GM21390 (cell line): Measurements from ENCODE around the gene GPR180.

Experiments used
- ATAC-seq: cut with Tn5 transposase; IDR thresholded peaks from one replicate; pipeline ENCODE4 v1.9.1; 2021; ENCODE audit not compliant: unreplicated experiment

Gene GPR180

DNA sequence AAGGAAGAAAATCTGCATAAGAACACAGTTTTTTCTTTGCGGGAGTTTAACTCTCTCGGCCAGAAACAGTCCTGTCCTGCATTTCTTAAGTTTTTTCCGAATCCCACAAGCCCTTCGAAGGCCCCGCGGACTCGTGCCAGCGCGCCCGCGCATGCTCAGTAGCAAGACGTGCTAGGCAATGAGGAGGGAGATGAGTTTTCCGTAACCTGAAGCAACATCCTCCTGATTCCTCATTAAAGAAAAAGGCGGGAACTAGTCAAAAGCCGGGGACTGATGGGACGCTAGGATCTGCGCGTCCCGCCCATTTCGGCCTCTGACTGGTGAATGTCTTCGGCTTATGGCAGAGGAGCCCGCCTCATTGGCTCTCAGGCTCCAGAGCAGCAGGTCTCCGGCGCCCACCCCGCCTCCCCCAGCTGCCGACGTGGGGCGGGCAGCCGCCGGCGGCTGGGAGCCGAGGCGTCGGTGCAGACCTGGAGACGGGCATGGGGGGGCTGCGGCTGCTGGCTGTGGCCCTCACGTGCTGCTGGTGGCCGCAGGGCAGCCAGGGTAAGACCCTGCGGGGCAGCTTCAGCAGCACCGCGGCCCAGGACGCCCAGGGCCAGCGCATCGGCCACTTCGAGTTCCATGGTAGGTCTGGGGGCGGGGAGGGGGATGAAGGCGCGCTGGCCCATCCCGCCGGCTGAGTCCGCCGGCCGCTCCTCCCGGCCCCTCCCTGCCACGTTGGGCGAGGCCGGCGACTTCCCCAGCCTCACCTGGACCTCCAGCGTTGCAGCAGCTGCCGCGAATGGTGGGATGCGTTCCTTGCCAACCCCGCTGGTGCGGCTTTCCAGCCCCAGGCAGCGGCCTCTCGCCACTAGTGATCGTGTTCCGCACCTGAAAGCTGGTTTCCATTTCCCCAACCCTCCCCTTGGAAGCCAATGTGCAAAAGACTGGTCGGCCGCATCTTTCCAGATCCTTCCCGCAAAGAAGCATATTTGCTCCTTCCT lies at the start of gene GPR180:
Gene GPR180 (plus strand): TSS at position 412 of the 986 bp plus-strand sequence. CDS start 71 bp downstream, at position 483.
- peak; percentile 99 for ATAC-seq

- no peak for ATAC-seq
Observed at GRCh38 chr13:94552095-94552494, 49.6 kb upstream of the GPR180 start.

- no peak for ATAC-seq
Observed at GRCh38 chr13:94553766-94554165, 47.9 kb upstream of the GPR180 start.

DNA sequence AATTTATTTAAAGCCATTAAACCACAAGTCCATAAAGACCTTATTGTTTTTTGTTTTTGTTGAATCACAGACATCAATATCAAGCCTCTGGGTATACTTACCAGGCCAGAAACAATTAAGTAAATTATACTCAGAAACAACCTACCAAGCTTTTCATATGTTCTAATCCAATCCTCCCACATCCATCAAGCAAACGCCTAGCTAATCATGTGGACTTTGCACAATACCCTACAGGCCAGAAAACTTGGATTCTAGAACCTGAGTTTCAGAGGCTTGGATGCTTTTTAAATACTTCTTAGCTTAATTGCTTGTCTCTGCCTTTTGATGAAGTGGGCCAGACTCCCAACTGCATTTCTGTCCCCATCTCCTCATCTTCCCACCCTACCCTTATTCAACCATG lies 45.6 kb upstream of the GPR180 start:
- no peak for ATAC-seq

DNA sequence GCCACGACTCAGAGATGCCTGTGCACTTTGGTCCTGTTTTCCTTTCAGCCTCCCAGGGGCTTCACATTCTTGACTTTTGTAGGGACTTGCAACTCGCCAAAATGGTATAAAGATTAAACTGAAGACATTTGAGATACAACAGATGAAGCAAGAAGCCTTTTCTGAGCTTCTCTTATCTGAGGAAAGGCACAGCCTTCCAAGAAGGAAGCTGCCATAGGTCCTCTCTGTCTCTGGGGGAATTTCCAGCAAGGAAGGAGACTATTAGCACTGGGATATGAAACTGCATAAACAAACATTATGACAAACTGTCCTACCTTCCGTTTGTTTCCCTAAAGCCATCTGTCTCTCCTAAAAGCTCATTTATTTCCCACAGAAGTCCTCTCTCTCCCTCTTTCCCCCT lies 45.0 kb upstream of the GPR180 start:
- no peak for ATAC-seq

- no peak for ATAC-seq
Observed at GRCh38 chr13:94557684-94558235, 43.9 kb upstream of the GPR180 start.

DNA sequence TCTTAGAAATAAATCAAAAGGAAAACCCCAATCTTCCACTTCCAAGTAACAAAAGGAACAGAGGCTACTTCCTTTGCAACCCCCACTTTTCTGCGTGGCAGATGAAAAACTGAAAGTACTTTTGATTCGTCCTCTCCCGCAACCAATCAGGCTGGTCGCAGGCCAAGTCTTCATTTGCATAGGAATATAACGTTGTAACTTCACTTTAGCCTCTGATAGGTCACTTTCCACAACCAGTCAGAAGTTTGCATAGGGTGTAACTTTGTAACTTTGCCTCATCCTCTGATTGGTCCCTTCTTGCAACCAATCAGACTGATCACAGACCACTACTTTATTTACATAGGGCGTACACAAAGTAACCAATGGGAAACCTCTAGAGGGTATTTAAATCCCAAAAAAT lies 42.9 kb upstream of the GPR180 start:
- no peak for ATAC-seq

DNA sequence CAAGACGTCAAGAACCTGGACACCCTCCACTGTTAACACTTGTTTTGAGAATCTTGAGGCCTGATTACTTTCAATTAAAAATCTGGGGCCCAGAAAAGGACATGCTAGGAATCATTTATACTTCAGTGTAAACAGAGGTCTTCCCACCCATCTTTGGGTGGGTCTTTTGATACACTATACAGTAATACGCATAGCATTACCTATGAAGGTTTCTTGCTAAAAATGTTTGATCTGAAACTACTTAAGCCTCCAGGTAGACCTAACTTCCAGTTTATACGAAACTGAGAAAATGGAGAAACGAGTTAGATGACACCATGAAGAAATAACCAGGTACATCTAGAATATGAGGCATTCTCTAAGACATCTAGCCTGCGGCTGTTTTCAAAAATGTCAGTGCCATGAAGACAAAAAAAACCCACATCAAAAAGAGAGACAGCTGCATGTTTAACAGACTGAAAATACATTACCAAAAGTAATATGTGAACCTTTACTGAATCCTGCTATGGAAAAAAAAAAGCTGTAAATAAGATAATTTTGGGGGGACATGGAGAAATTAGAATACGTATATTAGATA lies 42.3 kb upstream of the GPR180 start:
- ATAC-seq = no peak

DNA sequence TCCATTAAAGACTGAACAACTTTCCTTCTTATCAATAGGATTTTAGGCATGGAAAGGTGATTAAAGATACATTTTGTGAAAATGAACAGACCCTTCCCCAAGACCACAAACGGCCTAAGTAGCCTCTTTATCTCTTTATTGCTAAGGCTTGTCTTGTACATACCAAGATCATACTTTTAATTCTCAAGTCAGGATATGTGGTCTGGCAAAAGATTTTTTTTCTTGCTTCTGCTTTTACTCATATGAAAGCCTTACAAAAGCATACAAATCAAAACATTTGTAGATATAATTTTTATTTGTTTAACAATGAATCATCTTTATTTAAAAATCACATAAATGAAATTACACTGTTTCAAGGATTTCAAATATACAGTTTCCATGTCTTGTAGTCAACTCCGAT lies 41.5 kb upstream of the GPR180 start:
- ATAC-seq = no peak

- ATAC-seq = no peak
Observed at GRCh38 chr13:94561126-94561525, 40.5 kb upstream of the GPR180 start.

DNA sequence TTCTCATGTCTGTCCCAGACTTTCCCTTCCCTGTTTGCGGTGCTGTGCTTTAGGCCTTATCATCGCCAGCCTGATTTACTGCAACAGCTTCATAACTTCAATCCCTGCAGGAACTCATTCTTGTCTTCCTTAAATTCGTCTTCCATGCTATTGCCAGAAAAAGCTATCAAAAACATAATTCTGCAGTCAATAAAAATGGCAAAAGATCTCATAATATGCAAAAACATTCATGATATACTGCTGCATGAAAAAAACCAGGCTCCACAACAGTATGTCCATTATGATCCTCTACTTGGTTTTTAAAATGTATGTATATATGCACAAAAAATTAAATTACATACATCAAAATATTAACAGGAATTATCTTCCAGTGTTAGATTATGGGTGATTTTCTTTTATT lies 34.1 kb upstream of the GPR180 start:
- ATAC-seq = no peak

DNA sequence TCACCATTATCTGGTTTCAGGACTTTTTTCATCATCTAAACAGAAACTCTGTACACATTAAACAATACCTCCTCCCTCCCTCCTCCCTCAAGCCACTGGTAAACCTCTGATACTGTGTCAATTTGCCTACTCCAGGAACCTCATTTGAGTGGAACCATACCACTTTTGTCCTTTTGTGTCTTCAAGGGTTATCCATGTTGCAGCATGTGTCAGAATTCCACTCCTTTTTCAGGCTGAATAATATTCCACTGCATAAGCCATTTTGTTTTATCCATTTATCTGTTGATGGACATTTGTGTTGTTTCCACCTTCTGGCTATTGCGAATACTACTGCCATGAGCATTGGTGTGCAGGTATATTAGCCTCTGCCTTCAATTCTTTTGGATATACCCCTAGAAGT lies 33.2 kb upstream of the GPR180 start:
- no peak for ATAC-seq

DNA sequence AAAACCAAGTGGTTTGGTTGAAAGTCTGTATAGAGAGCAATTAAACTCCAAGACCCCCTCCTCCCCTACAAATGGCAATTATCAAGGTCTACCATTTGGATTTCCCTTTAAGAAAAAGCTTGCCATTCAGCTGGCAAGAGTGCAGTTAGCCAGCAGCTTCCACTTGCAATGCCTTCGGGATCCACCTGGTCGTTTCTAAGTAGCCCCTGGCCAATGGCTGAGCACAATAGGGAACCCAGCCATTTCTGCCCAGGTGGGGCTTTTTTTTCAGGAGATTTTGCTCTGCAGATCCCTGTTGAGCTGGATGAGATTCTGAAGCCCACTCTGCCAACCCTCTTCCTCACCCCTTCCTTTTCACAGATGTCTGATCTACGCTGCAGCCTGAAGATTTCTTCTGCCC lies 32.0 kb upstream of the GPR180 start:
- ATAC-seq = no peak

GRCh38 chr13:94579063-94579462 lies 22.6 kb upstream of the GPR180 start:
- ATAC-seq = no peak

DNA sequence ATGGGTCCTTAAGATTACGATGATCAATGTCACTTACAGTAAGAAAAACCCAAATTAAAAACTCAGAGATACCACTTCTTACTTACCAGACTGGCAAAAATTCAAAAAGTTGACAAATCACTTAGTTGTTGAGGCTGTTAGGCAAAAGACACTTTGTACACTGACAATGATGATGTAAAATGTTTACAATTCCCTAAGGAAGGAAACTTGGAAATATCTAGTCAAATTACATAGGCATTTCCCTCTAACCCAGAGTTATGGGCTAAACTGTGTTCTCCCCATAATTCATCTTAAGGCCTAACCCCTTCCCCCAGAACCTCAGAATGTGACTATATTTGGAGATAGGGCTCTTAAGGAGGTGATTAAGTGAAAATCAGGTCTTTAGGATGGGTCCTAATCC lies 17.7 kb upstream of the GPR180 start:
- no peak for ATAC-seq

DNA sequence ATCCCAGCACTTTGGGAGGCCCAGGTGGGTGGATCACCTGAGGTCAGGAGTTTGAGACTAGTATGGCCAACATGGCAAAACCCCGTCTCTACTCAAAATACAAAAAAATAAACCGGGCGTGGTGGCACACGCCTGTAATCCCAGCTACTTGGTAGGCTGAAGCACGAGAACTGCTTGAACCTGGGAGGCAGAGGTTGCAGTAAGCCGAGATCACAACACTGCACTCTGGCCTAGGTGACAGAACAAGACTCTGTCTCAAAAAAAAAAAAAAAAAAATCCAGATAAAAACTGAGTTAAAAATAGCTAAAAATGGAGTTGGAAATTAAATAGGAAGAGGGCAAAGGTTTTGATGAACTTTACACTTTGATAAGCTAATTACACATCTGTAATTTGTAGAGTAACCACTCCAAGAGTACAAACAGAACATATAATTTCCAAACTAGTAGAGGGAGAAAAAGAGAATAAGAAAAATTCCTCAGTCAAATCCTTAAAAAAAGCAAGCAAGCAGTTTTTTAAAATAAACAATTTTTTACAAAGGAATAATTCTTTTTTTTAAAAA lies 16.0 kb upstream of the GPR180 start:
- no peak for ATAC-seq

DNA sequence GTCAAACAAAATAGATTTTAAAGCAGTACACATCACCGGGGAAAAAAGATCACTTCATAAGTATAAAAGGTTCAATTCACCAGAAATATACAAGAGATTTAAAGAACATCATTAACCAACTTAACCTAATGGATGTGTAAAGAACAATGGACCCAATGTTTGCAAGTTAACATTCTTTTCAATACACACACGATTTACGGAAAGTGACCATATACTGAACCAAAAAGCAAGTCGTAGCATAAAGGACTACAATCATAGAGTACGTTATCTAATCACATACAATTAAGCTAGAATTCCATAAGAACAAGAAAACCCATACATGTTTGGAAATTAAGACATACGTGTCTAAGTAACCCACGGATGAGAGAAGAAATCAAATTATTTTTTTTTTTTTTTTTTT lies 15.3 kb upstream of the GPR180 start:
- ATAC-seq = no peak

GRCh38 chr13:94588541-94588940 lies 13.1 kb upstream of the GPR180 start:
- ATAC-seq = no peak

- no peak for ATAC-seq
Observed at GRCh38 chr13:94590744-94591143, 10.9 kb upstream of the GPR180 start.

DNA sequence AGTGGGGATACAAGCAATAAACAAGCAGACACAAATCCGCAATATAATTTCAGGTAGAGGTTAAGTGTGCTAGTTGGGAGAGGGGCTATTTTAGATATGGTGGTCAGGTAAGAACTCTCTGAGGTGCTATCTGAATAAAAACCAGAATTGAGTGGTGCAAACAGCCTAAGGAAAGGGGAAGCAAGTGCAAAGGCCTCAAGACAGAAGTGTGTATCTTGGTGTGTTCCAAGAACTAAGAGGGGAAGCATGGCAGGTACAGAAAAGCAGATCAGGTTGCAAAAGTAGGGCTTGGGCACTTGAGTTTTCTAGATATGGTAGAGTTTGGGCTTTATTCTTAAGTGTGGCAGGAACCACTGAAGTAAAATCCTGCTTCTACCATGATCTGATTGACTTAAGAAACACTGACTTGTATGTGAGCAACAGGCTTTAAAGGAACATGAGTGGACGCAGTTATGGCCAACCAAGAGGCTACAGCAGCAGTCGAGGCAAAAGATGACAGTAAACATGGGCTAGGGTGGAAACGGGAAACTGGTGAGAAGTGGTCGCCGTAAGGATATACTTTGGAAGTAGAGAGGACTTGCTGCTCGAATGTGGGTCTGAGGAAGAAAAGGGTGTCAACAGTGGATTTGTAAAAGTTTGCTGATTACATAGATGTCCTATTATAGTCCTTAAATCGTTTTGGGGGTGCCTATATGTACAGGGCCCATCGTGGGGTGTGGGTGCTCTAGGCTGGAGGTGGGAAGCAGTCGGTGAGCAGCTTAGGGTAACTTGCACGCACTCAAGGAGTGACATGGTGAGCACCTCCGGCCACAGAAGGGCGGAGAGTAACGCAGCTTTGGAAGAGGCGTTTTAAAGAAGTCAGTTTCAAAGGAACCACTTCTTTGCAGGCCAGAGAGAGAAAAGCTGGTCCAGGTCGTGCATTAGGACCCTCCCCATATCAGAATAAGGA lies 6.4 kb upstream of the GPR180 start:
- ATAC-seq = peak; percentile 59
